Measurements from ENCODE around the gene PJA2. TPM values are rescaled to one million over a fixed set of nuclear protein-coding genes. Genes with fewer than 3 reads are reported as not detected.
"Not testable (repeated sequence)": the region's sequence is repeated elsewhere in the genome, so short reads cannot be mapped to it uniquely, and the experiment has no call there.

PJA2 gene
- total RNA-seq, 3 donors from 2014 or later, result 103 to 136 (median 117) TPM

- no peaks in the 10 kb centered on the region for H3K36me3 ChIP-seq
- peaks cover 8 to 28% of the 10 kb centered on the region in 2 donors for H3K9me3 ChIP-seq
- H3K4me1 ChIP-seq, result no peaks in the 10 kb centered on the region
- no peak overlapping the region for H3K27ac ChIP-seq
- DNase-seq (ENCODE audit: low spot score in 2 of 2), result no peak
- intact Hi-C loops (cut with DNase I; ENCODE audit: low total_unique reads), result no loop called here
- no peaks in the 10 kb centered on the region for H3K27me3 ChIP-seq
- TF ChIP-seq POLR2A (IDR thresholded peaks at IDR 0.05) (no peak), POLR2AphosphoS5 (IDR thresholded peaks at IDR 0.05) (no peak), CTCF (IDR thresholded peaks at IDR 0.05) (no peak)
- H3K4me3 ChIP-seq, result no peak overlapping the region
Measured at GRCh38 chr5:109290231-109290630, 119.5 kb downstream of the PJA2 start.

GRCh38 chr5:109286628-109287027, 123.1 kb downstream of the PJA2 start:
- H3K4me1 ChIP-seq; H3K27ac ChIP-seq; H3K36me3 ChIP-seq; H3K27me3 ChIP-seq; H3K4me3 ChIP-seq; intact Hi-C loops (cut with DNase I; ENCODE audit: low total_unique reads); DNase-seq (ENCODE audit: low spot score in 2 of 2): not testable (repeated sequence)
- H3K9me3 ChIP-seq, result peaks cover 8 to 27% of the 10 kb centered on the region in 2 donors

Data from breast epithelium (tissue), 4 donors.